NCI-H446 treated with DMSO at 0.1 percent for 48 hours (cell line): ENCODE data around the gene BTBD16.

Experiments used
- DNase-seq: peaks from one replicate; lab custom pipeline; 2025; lab: John Stamatoyannopoulos, UW

BTBD16 gene

GRCh38 chr10:122316224-122316884 is 45.3 kb downstream of the BTBD16 start:
- DNase-seq = no peak

DNA sequence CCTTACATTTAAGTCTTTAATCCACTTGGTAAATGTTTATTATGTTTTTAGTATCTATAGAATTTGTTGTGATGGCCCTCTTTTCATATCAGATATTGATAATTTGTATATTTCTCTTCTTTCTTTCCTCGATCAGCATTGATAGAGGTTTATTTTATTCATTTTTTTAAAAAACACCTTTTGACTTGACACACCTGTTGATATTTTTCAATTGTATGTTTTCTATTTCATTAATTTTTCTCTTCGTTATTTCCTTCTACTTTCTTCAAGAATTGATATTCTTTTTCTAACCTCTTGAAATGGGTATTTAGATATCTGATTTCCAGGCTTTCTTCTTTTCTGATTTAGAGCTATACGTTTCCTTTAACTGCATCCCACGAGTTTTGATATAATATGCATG is 50.9 kb downstream of the BTBD16 start:
- no peak for DNase-seq

GRCh38 chr10:122323189-122323588 is 52.1 kb downstream of the BTBD16 start:
- no peak for DNase-seq

DNA sequence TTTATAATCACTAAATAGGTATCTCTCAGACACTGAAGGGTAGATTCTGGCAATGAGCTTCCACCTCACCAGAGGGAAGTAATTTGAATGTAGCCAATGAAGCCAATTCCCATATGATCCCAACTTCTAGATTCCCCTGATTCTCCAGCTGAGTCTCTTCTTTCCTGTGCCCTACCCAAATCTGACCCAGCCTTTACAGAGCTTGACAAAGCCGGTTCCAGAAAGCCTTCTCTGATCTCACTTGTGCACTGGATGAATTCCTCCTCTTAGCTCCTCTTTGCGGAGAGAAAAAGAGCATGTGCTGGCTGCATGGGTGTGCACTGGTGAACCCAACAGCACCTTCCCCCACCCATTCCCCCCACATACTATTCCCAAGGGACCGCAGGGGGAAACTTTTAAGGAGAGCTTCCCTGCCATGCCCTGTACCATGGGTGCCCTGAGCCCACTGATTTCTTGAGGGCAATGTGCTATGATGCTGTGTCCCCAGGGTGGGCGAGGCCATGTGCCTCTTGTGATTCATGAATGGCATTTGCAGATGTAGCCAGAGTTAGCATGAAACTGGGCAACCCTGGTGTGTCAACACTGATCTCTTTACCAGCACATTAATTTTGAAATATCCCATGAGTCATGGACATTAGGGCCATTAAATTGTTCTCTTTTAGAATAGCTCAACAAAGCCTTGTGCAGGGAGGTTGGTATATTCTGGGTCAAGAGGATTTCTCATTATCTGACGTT is 53.0 kb downstream of the BTBD16 start:
- DNase-seq = no peak

GRCh38 chr10:122325235-122325634 is 54.1 kb downstream of the BTBD16 start:
- DNase-seq = no peak

GRCh38 chr10:122326385-122326784 is 55.3 kb downstream of the BTBD16 start:
- DNase-seq = no peak

GRCh38 chr10:122326806-122327205 is 55.7 kb downstream of the BTBD16 start:
- DNase-seq = no peak

DNA sequence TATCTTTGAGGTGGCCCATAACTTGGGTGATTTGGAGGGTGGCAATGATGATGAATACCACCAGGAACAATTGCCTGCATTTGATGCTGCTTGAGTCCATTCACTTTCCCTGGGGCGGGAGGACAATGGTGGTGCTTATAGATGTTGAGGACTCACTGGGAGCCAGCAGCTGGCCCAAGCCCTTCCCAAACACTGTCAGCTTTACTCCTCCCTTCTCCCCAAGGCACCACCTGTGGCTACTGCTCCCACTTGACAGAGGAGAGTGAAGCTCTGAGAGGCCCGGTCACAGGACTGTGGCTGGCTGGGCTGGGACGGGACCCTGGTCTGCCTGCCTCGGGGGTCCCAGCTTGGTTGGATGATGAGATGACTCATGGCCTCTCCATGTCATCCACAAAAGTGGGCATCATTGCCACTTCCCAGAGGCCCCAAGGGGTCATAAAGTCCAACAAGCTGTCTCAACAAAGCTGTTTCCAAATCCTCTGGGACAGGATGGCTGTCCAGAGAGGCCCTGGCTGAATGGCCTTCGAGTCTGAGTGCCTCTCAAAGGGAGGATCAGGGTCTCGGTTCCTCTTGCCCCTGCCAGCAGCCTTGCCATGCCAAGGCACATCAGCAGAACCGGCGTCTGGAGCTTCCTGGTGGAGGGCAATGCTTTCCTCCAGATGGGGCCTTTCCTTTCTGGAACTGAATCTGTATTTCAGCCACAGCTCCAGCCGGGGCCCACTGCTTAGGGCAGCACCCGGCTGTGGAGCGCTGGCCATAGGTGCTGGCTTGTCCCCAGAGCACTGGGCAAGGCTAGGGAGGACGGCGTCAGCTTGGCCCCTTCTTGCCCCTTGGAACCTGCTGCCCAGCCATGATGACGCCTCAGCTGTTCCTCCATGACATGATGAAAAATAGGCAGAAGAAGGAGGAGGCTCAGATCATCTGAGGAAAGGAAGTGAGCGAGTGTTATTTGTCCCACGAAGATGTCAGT is 56.4 kb downstream of the BTBD16 start:
- no peak for DNase-seq

DNA sequence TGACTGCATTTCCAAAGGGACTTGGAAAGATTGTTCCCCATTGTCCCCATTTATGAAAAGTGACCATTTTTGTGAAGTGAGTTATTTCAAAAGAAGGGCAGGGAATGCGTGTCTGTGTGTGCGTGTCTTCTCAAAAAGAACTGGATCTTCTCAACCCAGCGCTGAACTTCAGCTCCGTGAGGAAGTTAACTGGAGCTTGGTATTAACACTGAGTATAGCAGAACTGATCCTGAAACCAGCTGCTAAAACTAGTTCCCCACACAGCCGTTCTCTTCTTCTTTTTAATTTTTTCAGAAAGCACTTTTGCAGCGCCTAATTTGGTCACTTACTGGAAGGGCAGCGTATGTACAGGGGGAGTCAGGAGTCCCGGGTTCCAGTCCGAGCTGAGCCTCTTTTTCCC is 57.6 kb downstream of the BTBD16 start:
- no peak for DNase-seq

- DNase-seq = no peak
These were observed 58.3 kb downstream of the BTBD16 start for GRCh38 chr10:122329416-122329815.

DNA sequence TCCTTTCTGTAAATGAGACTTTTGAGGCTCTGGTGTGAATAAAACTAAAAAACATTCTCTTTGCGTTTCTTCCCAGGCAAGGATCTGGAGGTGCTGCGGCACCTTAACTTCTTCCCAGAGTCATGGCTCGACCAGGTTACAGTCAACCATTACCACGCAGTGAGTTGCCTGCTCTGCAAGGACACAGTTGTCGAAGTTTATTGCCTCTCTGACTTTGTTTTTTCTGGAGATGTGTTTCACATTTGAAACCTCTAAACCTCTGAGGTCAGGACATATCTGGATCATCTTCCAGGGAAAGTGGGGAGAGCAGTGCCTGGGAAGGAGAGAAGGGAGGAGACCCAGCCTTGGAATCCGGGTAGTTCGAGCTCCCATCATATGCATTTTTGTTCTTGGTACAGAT is 60.0 kb downstream of the BTBD16 start:
- DNase-seq = no peak

- DNase-seq = no peak
These were observed 60.7 kb downstream of the BTBD16 start for GRCh38 chr10:122331615-122332446.

- no peak for DNase-seq
These were observed 61.9 kb downstream of the BTBD16 start for GRCh38 chr10:122333037-122333436.

- no peak for DNase-seq
These were observed 65.2 kb downstream of the BTBD16 start for GRCh38 chr10:122336332-122336731.

- DNase-seq = no peak
These were observed 65.9 kb downstream of the BTBD16 start for GRCh38 chr10:122336961-122337360.

- no peak for DNase-seq
These were observed 67.7 kb downstream of the BTBD16 start for GRCh38 chr10:122338609-122339441.

DNA sequence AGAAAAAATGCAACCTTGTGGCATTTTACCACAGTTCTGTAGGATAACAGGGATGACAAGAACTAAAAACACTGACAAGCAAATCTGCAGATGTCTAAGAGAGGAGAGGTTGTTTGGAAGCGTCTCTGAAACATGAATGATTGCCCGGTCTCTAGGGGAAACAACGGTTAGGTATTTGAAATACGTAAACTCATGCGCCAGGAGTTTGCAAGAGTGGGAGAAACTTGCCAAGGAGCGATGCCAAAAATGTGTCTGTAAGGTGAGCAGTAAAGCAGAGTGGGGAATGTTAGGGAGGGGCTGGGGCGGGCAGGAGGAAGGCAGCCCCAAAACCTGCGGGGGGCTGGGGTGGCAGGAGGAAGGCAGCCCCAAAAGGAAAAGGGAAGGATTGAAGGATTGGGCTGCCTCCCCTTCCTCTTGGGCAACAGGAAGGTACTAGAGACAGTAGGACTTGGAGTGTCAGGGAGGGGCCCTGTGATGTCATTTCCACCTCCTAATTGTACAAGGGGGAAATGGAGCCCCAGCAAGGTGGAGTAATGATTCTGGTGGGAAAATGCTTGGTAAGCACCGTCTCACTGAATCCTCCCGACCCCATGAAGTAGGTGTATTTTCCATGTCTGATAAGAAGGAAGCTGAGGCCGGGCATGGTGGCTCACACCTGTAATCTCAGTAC is 70.2 kb downstream of the BTBD16 start:
- no peak for DNase-seq

- no peak for DNase-seq
These were observed 71.4 kb downstream of the BTBD16 start for GRCh38 chr10:122342293-122343134.

DNA sequence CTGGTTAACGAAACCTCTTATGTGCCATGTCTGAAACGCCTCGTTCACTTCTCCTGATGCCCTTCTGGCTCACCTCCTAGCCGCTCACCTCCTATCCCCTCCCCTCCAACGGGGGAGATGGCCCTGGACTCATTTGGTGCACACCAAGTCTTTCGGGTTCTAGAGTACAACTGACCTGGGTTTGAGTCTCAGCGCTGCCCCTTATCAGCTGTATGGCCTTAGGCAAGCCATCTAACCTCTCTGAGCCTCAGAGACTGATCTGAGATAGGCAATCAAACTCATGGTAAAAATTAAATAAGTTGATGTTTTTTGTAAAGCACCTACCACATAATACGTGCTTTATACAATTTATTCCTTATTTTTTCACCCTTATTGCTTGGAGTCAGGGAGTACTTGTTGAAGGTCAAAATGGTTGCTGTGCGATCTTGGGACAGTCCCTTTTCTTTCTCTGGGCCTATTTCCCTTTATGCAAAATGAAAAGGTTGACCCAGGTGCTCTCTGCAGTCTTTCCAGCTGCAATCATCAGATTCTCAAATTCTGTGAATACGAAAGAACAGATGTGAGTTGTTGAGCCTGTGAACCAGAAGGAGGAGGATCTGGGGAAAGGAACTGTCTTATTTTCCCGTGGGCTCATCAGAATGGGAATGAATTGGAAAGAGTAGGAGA is 72.2 kb downstream of the BTBD16 start:
- no peak for DNase-seq
